ENCODE data around the gene PPP2R5C. TPM values are rescaled to one million over a fixed set of nuclear protein-coding genes. Genes with fewer than 3 reads are reported as not detected.
"Not testable (repeated sequence)": the region's sequence is repeated elsewhere in the genome, so short reads cannot be mapped to it uniquely, and the experiment has no call there.

Gene PPP2R5C
- total RNA-seq, 1 donor from 2014 or later, result 250 TPM

DNA sequence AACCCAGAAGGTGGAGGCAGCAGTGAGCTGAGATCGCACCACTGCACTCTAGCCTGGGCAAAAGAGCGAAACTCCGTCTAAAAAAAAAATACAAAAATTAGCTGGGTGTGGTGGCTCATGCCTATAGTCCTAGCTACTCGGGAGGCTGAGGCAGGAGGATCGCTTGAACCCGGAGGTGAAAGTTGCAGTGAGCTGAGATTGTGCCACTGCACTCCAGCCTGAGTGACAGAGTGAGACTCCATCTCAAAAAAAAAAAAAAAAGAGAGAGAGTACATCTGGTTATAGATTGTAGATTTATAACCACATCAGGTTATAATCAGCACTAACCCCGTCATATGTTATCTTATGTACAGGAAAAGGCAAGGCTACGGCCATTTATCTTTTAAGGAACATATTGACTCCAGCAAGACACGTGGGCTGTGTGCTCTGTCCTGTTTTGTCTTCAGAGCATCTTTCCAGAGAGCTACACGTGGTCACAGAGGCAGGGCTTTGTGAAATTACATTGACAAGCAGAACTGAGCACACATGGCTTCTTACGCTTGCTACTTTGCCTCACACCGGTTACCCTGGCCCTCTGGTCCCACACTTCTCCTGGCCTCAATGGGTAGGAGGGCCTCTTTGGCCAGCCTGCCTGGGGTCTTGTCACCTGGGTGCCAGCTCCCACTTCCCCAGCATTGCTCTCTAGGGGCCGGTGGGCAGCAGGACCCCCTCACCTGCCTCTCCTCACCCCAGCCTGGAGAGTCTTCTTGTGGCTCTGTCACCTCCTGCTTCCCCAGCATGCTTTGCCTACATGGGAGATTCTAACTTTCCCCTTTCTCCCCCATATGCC lies 196.1 kb downstream of the PPP2R5C start:
- intact Hi-C loops (cut with micrococcal nuclease), result no loop called here

- intact Hi-C loops (cut with micrococcal nuclease), result no loop called here
These were observed 197.1 kb downstream of the PPP2R5C start for GRCh38 chr14:101958418-101959180.

- intact Hi-C loops (cut with micrococcal nuclease), result no loop called here
These were observed 197.8 kb downstream of the PPP2R5C start for GRCh38 chr14:101959277-101959676.

DNA sequence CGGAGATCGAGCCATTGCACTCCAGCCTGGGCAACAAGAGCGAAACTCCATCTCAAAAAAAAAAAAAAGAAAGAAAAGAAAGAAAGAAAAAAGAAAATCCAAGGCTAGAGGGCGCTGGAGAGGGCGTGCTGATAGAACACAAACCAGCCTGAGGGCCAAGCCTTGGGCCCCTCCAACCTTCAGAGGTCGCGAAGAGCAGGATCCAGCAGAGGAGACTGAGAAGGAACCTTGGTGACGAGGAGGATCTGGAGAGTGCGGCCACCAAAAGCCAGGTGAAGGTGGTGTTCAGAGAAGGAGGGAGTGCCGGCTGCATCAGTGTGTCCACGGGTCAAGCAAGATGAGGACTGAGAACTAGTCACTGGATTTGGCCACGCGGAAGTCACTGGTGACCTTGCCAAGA lies 198.7 kb downstream of the PPP2R5C start:
- intact Hi-C loops (cut with micrococcal nuclease), result loop anchor here (2.0 to 10.0 kb wide), 4 partner anchors 189 to 635 kb away; partner anchors contain the start of gene RCOR1

DNA sequence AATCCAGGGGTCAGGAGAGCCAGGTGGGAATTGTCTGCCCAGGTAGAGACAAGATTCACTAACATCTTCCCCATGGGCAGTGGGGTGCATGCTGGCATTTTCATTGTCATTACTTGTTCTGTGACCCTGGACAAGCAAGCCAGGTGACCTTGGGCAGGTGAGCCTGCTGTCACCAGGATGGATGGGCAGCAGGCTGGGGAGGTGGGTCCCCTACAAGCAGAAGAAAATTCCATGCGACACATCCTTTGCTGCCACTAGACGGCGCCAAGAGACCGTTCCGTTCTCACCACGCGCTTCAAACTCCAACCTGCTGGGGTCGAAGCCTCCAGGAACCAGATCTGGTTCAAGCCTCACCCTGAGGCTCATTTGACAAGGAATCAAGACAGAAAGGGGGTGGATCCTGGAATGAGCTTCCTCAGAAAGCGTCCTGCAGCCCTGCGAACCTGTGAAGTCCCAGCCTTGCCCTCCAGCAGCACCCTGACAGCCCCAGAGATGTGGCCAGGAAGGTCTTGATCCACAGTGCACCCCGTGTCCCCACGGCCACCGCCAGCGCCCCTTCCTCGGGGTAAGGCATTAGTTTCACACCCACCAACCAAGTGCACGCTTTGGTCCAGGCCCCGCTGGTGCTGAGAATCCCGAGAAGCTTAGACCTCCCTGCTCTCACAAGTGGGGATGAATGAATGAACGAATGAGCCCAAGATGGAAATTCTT lies 199.7 kb downstream of the PPP2R5C start:
- intact Hi-C loops (cut with micrococcal nuclease), result loop anchor here (1.0 to 10.0 kb wide), 7 partner anchors 135 to 634 kb away; partner anchors contain the start of gene RCOR1

DNA sequence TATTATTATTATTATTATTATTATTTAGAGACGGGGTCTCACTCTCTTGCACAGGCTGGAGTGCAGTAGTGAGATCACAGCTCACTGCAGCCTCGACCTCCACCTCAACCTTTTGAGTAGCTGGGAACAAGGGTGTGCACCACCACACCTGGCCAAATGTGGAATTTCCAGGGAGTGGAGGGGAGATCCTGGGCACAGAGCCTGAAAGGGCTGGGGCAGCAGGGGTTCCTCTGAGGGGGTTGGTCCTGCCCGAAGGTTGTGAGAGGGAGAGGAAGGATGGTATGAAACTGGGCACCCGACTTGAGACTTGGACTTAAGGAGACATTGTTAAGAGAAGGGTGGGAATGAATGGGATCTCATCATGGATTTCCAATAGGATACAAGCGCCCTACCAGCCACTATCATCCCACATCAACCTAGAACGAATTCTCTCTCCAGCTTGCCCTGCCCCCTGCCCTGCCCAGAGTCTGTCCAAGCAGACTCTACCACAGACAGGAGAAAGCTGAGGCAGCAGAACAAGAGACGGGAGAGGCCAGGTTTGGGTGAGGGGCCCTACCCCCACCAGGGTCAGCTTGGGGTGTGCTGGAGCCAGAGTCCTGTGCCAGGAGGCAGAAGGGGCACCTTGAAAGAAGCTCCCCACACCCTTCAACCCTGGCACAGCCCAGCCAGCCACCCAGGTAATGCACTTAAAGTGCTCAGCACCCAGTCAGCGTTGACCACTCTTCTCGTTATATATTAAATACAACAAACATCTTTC lies 200.4 kb downstream of the PPP2R5C start:
- intact Hi-C loops (cut with micrococcal nuclease), result loop anchor here (1.0 to 10.0 kb wide), 7 partner anchors 134 to 633 kb away; partner anchors contain the start of gene RCOR1

DNA sequence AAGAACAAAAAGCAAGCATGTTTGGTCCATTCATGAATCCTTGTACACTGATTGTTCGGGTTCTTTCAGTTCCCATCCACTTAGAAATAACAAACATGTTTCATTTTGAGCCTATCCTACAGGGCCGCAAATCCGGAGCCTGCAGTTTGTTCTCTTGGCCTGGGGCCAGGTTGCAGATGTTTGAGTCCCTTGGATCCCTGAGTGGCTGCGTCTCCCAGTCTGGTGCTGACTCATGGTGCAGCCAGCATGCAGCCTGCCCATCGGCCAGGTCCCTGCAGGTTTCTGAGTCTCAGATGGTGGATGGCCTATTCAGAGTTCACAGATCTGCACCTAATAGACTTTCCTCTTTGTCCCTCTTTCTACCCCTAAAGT lies 201.0 kb downstream of the PPP2R5C start:
- intact Hi-C loops (cut with micrococcal nuclease), result loop anchor here (5.0 to 10.0 kb wide), 2 partner anchors 240 to 632 kb away; partner anchors contain the start of gene RCOR1

- intact Hi-C loops (cut with micrococcal nuclease), result loop anchor here (5.0 to 10.0 kb wide), 2 partner anchors 241 to 632 kb away; partner anchors contain the start of gene RCOR1
These were observed 201.5 kb downstream of the PPP2R5C start for GRCh38 chr14:101963052-101963451.

DNA sequence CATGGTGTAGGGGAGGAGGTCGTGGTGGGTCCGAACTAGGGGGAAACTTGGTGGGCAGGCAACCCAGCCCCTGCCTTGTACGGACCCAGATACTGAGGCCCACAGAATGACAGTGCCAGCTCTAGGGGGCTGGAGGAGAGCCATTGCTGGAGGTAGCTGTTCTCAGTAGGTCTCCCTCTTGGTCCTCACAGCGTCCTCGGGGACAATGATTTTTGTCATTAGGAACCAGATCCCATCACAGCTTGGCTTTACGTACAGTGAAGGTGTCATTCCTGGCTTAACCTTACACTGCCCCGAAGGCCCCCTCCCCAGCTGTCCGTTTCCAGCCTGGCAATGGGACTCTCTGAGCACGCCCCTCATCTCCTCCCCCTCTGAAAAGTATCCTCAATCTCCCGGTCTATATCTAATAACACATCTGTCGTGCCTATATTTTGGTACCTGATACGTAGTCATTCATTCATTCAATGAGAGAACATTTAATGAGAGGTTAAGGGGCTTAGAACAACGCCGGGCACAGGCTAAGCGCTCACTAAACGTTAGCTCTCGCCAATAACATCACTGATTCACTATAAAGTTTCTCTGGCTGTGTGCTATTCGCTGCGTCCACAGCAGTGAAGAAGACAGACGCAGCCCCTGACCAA lies 202.3 kb downstream of the PPP2R5C start:
- intact Hi-C loops (cut with micrococcal nuclease), result loop anchor here (1.0 to 10.0 kb wide), 12 partner anchors 15 to 631 kb away; partner anchors contain the start of genes ANKRD9, HSP90AA1, MOK and RCOR1

DNA sequence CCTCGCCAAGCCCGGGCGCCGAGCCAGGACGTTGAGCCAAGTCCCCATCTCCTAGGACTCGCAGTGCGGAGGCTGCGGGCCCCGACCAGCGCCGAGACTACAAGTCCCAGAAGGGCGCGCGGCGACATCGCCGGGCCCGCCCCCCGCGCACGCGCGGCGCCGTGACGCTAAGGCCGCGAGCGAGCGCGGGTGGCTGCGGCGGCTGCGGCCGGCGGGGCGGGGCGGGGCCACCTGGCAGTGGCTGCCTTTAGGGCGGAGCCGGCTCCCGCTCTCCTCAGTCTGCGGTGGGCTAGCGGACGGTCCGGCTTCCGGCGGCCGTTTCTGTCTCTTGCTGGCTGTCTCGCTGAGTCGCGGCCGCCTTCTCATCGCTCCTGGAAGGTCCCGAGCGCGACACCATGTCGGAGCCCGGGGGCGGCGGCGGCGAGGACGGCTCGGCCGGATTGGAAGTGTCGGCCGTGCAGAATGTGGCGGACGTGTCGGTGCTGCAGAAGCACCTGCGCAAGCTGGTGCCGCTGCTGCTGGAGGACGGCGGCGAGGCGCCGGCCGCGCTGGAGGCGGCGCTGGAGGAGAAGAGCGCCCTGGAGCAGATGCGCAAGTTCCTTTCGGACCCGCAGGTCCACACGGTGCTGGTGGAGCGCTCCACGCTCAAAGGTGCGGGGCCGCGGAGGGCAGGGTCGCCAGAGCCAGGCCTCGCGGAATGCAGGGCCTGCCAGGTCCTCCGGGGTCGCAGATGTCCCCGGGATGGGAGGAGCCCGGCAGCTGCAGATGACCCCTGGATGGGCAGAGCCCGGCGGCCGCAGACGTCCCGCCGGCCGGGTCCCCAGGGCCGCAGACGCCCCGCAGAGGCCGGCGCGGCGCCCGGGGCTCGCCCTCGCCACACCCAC lies 203.0 kb downstream of the PPP2R5C start, which contains the start of gene DYNC1H1:
Gene DYNC1H1 (plus strand): TSS at position 277 of the 884 bp plus-strand sequence. CDS start 119 bp downstream, at position 396.
- intact Hi-C loops (cut with micrococcal nuclease), result loop anchor here (1.0 to 10.0 kb wide), 13 partner anchors 16 to 630 kb away; partner anchors contain the start of genes ANKRD9, HSP90AA1, MOK and RCOR1

- intact Hi-C loops (cut with micrococcal nuclease), result loop anchor here (1.0 to 10.0 kb wide), 4 partner anchors 56 to 630 kb away; partner anchors contain the start of genes ANKRD9 and RCOR1
These were observed 203.7 kb downstream of the PPP2R5C start for GRCh38 chr14:101965181-101965544.

DNA sequence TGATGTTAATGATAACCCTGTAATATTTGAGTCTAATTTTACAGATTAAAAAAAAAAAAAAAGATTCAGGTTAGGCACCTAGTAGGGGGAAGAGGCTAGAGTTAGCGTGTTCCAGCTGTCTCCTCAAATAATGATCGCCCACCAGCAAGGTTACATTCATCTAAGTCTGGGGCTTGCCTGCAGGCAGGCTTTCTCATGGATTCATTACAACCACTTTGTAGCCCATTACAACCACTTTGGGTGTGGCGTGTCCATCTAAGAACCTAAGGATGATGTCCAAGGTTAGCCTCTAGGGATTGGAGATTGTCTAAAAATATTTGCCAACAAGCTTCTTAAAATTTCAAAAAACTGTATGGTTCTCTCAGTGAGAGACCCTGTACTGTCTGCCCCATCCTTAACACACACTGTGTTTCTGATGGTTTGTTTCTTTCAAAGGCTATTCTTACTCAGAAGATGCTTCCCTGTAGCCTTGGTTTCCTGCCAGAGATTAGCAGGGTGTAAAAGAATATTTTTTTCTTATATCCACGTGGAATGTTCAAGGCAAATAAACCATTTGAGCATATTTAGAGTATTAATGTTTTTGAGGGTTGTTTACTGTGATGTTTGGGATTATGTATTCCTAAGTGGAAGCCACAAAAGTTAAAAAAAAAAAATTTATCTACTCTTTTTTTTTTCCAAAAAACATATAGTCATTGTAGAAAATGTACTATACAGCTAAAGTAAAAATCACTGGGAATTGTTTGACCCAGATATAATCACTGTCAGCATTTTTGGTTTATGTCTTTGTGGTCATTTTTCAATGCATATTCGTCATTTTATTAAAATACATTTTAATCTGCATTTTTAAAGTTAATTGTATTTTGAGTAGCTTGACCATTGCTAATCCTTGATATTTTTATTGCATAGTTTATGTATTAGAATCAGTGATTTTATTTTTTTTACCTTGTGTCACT lies 204.5 kb downstream of the PPP2R5C start:
- intact Hi-C loops (cut with micrococcal nuclease), result loop anchor here (1.0 to 10.0 kb wide), 5 partner anchors 55 to 629 kb away; partner anchors contain the start of genes ANKRD9, CINP, RCOR1 and TECPR2

DNA sequence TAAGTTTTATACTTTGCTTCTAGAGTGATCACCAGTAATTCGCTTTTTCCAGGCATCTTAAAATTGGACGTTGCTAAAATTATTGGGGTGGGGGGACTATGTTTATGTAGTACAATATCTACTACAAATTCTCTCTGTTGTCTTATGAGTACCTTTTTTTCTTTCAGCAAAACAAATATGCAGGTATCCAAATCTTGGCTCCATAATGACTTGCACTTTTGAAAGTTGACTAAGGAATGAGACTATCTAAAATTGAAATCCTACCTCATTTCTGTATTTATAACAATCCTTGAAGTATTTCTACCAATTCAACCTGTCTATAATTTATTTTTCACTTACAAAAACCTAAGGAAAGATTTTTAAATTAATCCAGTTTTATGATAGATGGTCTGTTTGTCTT lies 205.2 kb downstream of the PPP2R5C start:
- intact Hi-C loops (cut with micrococcal nuclease), result loop anchor here (1.0 to 10.0 kb wide), 2 partner anchors 396 to 628 kb away; partner anchors contain the start of genes CINP, RCOR1 and TECPR2

GRCh38 chr14:101968186-101968585 lies 206.7 kb downstream of the PPP2R5C start:
- intact Hi-C loops (cut with micrococcal nuclease), result loop anchor here (10.0 kb wide), 1 partner anchor 627 kb away; the partner anchor contains the start of gene RCOR1

DNA sequence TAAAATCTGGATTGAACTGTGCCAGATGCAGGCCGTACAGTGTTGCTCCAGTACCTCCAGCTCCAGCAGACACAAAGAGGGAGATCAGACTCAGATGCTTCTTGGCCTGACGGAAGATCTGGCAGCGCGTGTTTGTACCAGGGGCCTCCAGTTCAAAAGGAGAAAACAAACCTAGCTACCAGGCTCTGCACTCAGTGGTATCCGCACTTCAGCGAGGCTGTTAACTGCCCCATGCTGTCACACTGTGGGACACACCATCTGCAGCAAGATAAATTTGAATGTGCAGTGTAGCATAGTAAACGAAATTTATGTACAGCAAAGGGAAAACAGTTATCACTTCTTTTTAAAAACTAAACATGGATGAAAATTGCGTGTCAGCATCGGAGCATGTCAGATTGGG lies 208.0 kb downstream of the PPP2R5C start:
- intact Hi-C loops (cut with micrococcal nuclease), result loop anchor here (10.0 kb wide), 1 partner anchor 625 kb away; the partner anchor contains the start of gene RCOR1

GRCh38 chr14:101970830-101971400 lies 209.4 kb downstream of the PPP2R5C start:
- intact Hi-C loops (cut with micrococcal nuclease), result no loop called here

- intact Hi-C loops (cut with micrococcal nuclease), result not testable (repeated sequence)
These were observed 209.9 kb downstream of the PPP2R5C start for GRCh38 chr14:101971458-101971857.
